ENCODE data around the gene EIF4B. TPM values are rescaled to one million over a fixed set of nuclear protein-coding genes. Genes with fewer than 3 reads are reported as not detected.
"Not testable (repeated sequence)": the region's sequence is repeated elsewhere in the genome, so short reads cannot be mapped to it uniquely, and the experiment has no call there.

The EIF4B gene
- total and polyA plus RNA-seq, 5 donors: 65.5 to 552 (median 392) TPM

DNA sequence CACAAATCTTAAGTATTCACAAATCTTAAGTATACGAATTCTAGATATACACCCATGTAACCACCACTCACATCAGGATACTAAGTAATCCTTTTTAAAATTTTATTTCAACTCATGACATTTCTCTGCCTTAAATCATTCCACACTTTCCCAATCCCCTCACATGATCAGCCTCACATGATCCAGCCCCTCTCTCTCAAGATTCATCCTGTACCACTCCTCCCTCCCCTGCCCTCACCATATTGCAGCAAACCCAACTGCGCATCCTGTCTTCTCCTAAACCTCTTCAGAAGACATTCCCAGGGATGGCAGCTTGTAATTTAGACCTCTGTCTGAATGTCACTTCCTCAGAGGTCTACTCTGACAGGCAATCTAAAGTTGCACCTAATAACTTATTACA is 1.7 kb upstream of the EIF4B start:
- H3K4me3 ChIP-seq (ENCODE audit: low read length): no peak overlapping the region
- no peaks in the 10 kb centered on the region for H3K27me3 ChIP-seq (ENCODE audit: control insufficient read depth, insufficient read depth)
- no peaks in the 10 kb centered on the region for H3K4me1 ChIP-seq (ENCODE audit: control insufficient read depth, insufficient read depth, low read length)
- WGBS: 86% methylated on average over 2 of the region's 2 CpGs
- ATAC-seq (no peak), DNase-seq (no peak)
- no peaks in the 10 kb centered on the region for H3K9me3 ChIP-seq (ENCODE audit: control insufficient read depth, low read length)
- H3K27ac ChIP-seq (ENCODE audit: low read length): no peak overlapping the region
- intact Hi-C loops (cut with DNase I): no loop called here

DNA sequence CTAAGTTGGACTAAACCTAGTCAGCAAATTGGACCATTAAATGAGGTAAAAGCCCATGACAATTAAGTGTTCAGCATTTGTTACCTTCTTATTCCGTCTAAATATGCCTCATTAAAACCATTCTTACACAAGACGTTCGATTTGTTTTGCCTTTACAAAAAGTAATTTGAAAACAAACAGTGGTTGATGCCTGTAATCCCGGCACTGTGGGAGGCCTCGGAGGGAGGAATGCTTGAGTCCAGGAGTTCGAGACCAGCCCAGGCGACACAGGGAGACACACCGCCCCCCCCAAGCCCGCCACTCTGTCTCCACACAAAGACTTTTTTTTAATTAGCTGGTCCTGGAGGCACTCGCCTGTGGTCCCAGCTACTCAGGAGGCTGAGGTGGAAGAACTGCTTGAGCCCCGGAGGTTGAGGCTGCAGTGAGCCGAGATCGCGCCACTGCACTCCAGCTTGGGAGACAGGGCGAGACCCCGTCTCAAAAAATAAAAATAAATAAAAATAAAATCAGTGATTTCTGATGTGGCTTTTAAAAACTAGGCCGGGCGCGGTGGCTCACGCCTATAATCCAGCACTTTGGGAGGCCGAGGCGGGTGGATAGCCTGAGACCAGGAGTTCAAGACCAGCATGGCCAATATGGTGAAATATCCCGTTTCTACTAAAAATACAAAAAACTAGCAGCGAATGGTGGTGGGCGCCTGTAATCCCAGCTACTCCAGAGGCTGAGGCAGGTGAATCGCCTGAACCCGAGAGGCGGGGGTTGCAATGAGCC is 856 bp upstream of the EIF4B start:
- Histone ChIP-seq H3K27me3 (ENCODE audit: control insufficient read depth, insufficient read depth) (no peaks in the 10 kb centered on the region), H3K4me3 (ENCODE audit: low read length) (peak overlapping the region; percentile 58), H3K27ac (ENCODE audit: low read length) (peak overlapping the region; percentile 72), H3K9me3 (ENCODE audit: control insufficient read depth, low read length) (no peaks in the 10 kb centered on the region), H3K4me1 (ENCODE audit: control insufficient read depth, insufficient read depth, low read length) (no peaks in the 10 kb centered on the region)
- intact Hi-C loops (cut with DNase I): no loop called here
- 14% methylated on average over 28 of the region's 28 CpGs for WGBS
- DNase-seq (peak; percentile 25 to 65 (median 63)), ATAC-seq (peak in 1 of 2 donors; percentile 1)

DNA sequence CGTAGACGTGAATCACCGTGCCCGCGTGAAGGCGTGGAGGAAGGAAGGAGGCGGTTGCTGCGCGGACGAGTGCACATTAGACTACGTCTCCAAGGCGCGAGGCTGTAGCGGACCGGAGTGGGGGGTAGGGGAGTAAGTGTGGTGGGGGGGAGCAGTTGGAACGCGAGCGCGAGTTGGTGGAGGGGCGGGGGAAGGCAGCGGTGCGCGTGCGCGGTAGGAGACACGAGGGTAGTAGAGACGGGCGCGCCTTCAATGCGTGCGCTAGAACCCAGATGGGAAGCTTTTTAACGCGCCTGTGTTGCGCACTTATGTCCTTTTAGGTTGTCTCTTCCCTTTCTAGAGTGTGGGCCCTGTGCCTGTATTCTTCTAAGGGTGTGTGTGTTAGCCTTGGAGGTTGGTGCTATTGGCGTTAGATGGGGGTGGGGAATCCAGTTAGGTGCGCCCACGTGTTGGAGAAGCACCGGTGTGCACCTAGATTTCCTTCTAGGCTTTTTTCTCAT is 604 bp downstream of the EIF4B start:
- peak overlapping the region; percentile 60 for H3K4me3 ChIP-seq (ENCODE audit: low read length)
- under 1% methylated on average over 38 of the region's 38 CpGs for WGBS
- peak; percentile 60 to 66 for ATAC-seq
- no peaks in the 10 kb centered on the region for H3K27me3 ChIP-seq (ENCODE audit: control insufficient read depth, insufficient read depth)
- H3K4me1 ChIP-seq (ENCODE audit: control insufficient read depth, insufficient read depth, low read length): no peaks in the 10 kb centered on the region
- peak overlapping the region; percentile 65 for H3K27ac ChIP-seq (ENCODE audit: low read length)
- H3K9me3 ChIP-seq (ENCODE audit: control insufficient read depth, low read length): no peaks in the 10 kb centered on the region
- peak; percentile 81 to 89 (median 88) for DNase-seq
- intact Hi-C loops (cut with DNase I): no loop called here

DNA sequence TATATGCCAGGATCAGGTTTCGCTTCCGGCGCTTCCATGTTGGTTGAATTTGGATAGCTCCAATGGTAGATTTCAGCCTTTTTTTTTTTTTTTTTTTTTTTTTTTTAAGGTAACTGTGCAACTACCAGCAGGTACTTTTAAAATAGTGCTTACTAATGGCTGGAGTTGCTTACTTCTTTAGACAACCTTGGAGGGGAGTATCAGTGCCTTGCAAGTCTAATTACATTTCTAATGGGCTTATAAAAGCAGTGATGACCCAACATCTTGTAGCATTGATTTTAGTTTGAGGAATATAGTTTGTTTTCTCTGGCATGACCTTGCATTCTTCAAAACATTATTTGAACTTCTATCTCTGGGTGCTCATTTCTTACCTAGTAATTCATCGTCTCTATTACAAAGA is 1.1 kb downstream of the EIF4B start:
- ATAC-seq (no peak), DNase-seq (no peak)
- Histone ChIP-seq H3K4me1 (ENCODE audit: control insufficient read depth, insufficient read depth, low read length) (no peaks in the 10 kb centered on the region), H3K4me3 (ENCODE audit: low read length) (peak overlapping the region; percentile 60), H3K27ac (ENCODE audit: low read length) (no peak overlapping the region), H3K27me3 (ENCODE audit: control insufficient read depth, insufficient read depth) (no peaks in the 10 kb centered on the region), H3K9me3 (ENCODE audit: control insufficient read depth, low read length) (no peaks in the 10 kb centered on the region)
- intact Hi-C loops (cut with DNase I): no loop called here
- WGBS: 27% methylated on average over 4 of the region's 4 CpGs

DNA sequence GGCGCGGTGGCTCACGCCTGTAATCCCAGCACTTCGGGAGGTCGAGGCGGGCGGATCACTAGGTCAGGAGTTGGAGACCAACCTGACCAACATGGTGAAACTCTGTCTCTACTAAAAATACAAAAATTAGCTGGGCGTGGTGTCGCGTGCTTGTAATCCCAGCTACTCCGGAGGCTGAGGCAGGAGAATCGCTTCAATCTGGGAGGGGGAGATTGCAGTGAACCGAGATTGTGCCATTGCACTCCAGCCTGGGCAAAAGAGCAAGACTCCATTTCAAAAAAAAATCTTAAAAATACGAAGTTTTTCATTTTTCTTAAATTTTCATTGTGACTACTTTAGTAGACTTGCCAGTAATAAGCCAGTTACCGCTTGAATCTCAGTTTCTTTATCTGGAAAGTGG is 2.5 kb downstream of the EIF4B start:
- H3K4me3 ChIP-seq (ENCODE audit: low read length); H3K27me3 ChIP-seq (ENCODE audit: control insufficient read depth, insufficient read depth); H3K9me3 ChIP-seq (ENCODE audit: control insufficient read depth, low read length); H3K27ac ChIP-seq (ENCODE audit: low read length); H3K4me1 ChIP-seq (ENCODE audit: control insufficient read depth, insufficient read depth, low read length); intact Hi-C loops (cut with DNase I); ATAC-seq; DNase-seq: not testable (repeated sequence)
- 88% methylated on average over 15 of the region's 15 CpGs for WGBS

DNA sequence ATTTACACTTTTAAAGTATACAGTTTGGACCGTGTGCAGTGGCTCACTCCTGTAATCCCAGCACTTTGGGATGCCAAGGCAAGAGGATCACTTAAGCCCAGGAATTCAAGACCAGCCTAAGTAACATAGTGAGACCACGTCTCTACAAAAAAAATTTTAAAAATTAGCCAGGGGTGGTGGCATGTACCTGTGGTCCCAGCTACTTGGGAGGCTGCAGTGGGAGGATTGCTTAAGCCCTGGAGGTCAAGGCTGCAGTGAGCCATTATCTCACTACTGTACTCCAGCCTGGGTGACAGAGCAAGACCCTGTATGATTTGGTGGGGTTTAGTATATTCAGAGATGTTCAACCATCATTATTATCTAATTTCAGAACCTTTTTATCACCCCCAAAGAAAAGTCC is 4.7 kb downstream of the EIF4B start:
- DNase-seq (no peak), ATAC-seq (no peak)
- intact Hi-C loops (cut with DNase I): no loop called here
- Histone ChIP-seq H3K4me3 (ENCODE audit: low read length) (no peak overlapping the region), H3K27me3 (ENCODE audit: control insufficient read depth, insufficient read depth) (no peaks in the 10 kb centered on the region), H3K4me1 (ENCODE audit: control insufficient read depth, insufficient read depth, low read length) (no peaks in the 10 kb centered on the region), H3K27ac (ENCODE audit: low read length) (no peak overlapping the region), H3K9me3 (ENCODE audit: control insufficient read depth, low read length) (no peaks in the 10 kb centered on the region)
- 81% methylated on average over 2 of the region's 2 CpGs for WGBS

DNA sequence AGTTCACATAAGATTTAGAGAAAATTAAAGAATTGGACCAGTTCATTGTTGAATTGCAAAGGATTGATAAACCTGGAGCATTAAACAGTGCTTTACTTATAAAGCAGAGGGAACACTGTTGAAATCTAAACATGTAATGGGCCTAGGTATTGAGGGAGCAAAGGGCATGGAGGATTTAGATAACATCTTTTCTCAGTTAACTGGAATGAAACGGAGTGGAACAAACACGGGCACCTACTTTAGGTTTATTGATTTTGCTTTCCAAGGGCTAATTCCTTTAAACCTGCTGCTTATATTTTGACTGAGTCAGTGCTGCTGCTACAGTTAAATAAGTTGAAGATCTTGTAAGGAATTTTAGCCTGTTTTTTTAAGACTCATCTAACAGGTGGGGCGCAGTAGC is 5.6 kb downstream of the EIF4B start:
- WGBS: 88% methylated on average over 3 of the region's 3 CpGs
- intact Hi-C loops (cut with DNase I): no loop called here
- ATAC-seq (no peak), DNase-seq (no peak)
- Histone ChIP-seq H3K27me3 (ENCODE audit: control insufficient read depth, insufficient read depth) (no peaks in the 10 kb centered on the region), H3K4me3 (ENCODE audit: low read length) (no peak overlapping the region), H3K4me1 (ENCODE audit: control insufficient read depth, insufficient read depth, low read length) (no peaks in the 10 kb centered on the region), H3K27ac (ENCODE audit: low read length) (no peak overlapping the region), H3K9me3 (ENCODE audit: control insufficient read depth, low read length) (no peaks in the 10 kb centered on the region)

DNA sequence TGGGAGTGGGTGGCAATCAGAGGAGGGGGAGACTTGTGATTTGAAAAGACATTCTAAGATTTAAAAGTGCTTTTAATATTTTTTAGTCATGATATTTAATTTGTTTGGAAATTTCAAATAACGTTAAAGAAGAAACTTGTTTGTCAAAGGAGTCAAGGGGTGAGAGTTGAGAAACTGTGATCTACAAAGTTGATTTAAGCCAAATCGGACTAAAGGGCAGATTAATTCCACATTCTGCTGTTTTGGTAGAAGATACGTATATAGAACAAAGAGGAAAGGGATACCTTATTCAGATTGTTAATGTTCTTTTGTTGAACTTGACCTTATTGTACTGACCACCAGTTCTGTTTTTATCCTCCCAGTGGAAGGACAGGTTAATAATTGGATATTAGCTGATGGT is 6.7 kb downstream of the EIF4B start:
- no peak for DNase-seq
- H3K9me3 ChIP-seq (ENCODE audit: control insufficient read depth, low read length): no peaks in the 10 kb centered on the region
- H3K4me1 ChIP-seq (ENCODE audit: control insufficient read depth, insufficient read depth, low read length): no peaks in the 10 kb centered on the region
- H3K27me3 ChIP-seq (ENCODE audit: control insufficient read depth, insufficient read depth): no peaks in the 10 kb centered on the region
- WGBS: 88% methylated on average over 3 of the region's 3 CpGs
- intact Hi-C loops (cut with DNase I): no loop called here
- H3K4me3 ChIP-seq (ENCODE audit: low read length): no peak overlapping the region
- no peak overlapping the region for H3K27ac ChIP-seq (ENCODE audit: low read length)
- no peak for ATAC-seq

DNA sequence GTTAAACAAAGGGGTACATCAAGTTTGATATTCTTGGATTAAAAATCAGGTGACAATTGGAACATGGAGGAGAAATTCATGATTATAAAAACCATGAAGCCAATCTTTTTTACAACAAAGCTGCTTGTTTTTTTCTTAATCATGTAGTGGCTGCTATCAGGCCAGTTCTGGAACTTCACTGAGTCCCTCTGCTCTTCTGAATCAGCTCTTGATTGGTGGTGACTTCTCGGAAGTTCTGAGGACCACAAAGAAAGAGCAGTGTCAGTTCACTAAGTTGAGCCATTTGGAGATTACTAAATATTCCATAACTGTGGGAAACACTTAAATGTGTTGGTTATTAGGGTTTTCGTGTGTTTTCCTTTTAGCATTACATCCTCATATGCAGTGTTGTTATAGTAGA is 8.5 kb downstream of the EIF4B start:
- 80% methylated on average over 2 of the region's 2 CpGs for whole genome bisulfite sequencing
- Histone ChIP-seq H3K27ac (ENCODE audit: low read length) (no peak overlapping the region), H3K27me3 (ENCODE audit: control insufficient read depth, insufficient read depth) (no peaks in the 10 kb centered on the region), H3K4me3 (ENCODE audit: low read length) (no peak overlapping the region), H3K9me3 (ENCODE audit: control insufficient read depth, low read length) (no peaks in the 10 kb centered on the region), H3K4me1 (ENCODE audit: control insufficient read depth, insufficient read depth, low read length) (no peaks in the 10 kb centered on the region)
- DNase-seq: no peak
- ATAC-seq: no peak
- intact Hi-C loops (cut with DNase I): no loop called here

DNA sequence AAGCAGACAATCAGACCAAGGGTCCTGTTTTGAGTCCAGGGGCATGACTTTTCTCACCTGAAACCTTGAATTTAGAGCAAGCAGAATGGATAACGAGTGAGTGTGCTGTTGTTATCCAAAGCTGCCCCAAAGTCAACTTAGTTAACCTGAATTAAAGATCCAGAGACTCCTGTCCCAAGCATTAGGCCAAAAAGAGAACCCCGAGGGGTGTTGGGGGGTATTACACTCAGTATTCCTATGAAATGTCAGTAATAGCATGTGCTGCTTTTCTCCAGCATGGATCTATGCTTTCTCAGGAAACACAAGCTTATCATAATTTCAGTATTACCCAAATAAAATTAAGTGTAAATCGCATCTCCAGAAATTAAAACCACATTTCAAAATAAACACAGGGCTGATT is 19.0 kb downstream of the EIF4B start:
- DNase-seq (no peak), ATAC-seq (no peak)
- WGBS: 87% methylated on average over 3 of the region's 3 CpGs
- Histone ChIP-seq H3K4me3 (ENCODE audit: low read length) (no peak overlapping the region), H3K4me1 (ENCODE audit: control insufficient read depth, insufficient read depth, low read length) (no peaks in the 10 kb centered on the region), H3K27ac (ENCODE audit: low read length) (no peak overlapping the region), H3K9me3 (ENCODE audit: control insufficient read depth, low read length) (no peaks in the 10 kb centered on the region), H3K27me3 (ENCODE audit: control insufficient read depth, insufficient read depth) (no peaks in the 10 kb centered on the region)
- intact Hi-C loops (cut with DNase I): no loop called here

DNA sequence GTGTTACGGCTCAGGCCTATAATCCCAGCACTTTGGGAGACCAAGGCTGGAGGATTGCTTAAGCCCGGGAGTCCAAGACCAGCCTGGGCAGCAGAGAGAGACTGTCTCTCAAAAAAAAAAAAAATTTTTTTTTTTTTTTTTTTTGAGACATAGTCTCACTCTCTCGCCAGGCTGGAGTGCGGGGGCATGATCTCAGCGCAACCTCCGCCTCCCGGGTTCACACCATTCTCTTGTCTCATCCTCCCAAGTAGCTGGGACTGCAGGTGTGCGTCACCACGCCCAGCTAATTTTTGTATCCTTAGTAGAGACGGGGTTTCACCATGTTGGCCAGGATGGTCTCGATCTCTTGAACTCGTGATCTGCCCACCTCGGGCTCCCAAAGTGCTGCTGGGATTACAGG is 20.8 kb downstream of the EIF4B start:
- 89% methylated on average over 13 of the region's 13 CpGs for WGBS
- DNase-seq; H3K9me3 ChIP-seq (ENCODE audit: control insufficient read depth, low read length); H3K27ac ChIP-seq (ENCODE audit: low read length); H3K4me1 ChIP-seq (ENCODE audit: control insufficient read depth, insufficient read depth, low read length); ATAC-seq; H3K27me3 ChIP-seq (ENCODE audit: control insufficient read depth, insufficient read depth); H3K4me3 ChIP-seq (ENCODE audit: low read length); intact Hi-C loops (cut with DNase I): not testable (repeated sequence)

DNA sequence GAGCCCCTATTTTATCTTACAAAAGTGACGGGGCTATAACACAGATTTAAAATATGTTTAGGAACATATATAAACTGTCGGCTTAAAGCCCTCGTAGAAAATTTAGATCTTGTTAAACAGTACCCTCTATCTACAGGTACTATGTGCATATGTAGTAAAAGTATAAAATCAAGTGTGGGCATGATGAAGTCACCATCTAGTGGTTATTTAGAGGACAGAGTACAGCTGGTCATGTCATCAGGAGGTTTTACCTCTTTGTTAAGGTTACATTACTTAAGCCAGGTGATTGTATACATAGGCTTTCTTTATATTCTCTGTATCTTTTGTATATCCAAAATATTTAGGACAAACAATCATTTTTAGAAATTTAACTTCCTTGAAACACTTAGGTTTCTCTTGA is 25.4 kb downstream of the EIF4B start:
- Histone ChIP-seq H3K9me3 (ENCODE audit: control insufficient read depth, low read length) (no peaks in the 10 kb centered on the region), H3K27me3 (ENCODE audit: control insufficient read depth, insufficient read depth) (no peaks in the 10 kb centered on the region), H3K27ac (ENCODE audit: low read length) (no peak overlapping the region), H3K4me3 (ENCODE audit: low read length) (no peak overlapping the region), H3K4me1 (ENCODE audit: control insufficient read depth, insufficient read depth, low read length) (no peaks in the 10 kb centered on the region)
- intact Hi-C loops (cut with DNase I): no loop called here
- ATAC-seq: no peak
- no peak for DNase-seq
- WGBS: 90% methylated on average over 3 of the region's 3 CpGs
